GM12878 (cell line): Measurements from ENCODE around the gene PRPF40B. TPM values are rescaled to one million over a fixed set of nuclear protein-coding genes. Genes with fewer than 3 reads are reported as not detected.

Experiments
- ATAC-seq: fragments of 200-7000 bp; cut with Tn5 transposase; 3 replicates; pipeline ENCODE4 v1.9.1; 2020; ENCODE audit warnings: mild to moderate bottlenecking, moderate library complexity
- BruUV-seq: library from RNA; stranded (reverse); fragments of 400-500 nt; replicated peaks from 2 replicates; lab custom pipeline; 2021; lab: Mats Ljungman, UMichigan
- CTCF ChIA-PET: fragments of 300-600 bp; sonication (Branson Sonifier 250); formaldehyde crosslinking; extraction: SDS; loops from one replicate; lab custom pipeline; 2021; ENCODE audit warnings: inconsistent platforms; lab: Yijun Ruan, JAX
- POLR2A ChIA-PET: fragments of 350-600 bp; formaldehyde crosslinking; extraction: SDS; loops from one replicate; lab custom pipeline; 2021; ENCODE audit warnings: inconsistent platforms; lab: Charles Lee
- RAD21 ChIA-PET: fragments of 300-600 bp; sonication (Branson Sonifier 250); formaldehyde crosslinking; loops from one replicate; lab custom pipeline; 2023; ENCODE audit warnings: antibody characterized with exemption; ENCODE audit not compliant: unreplicated experiment; lab: Charles Lee
- SMC1A ChIA-PET: fragments of 300-600 bp; sonication (Branson Sonifier 250); formaldehyde crosslinking; loops from one replicate; lab custom pipeline; 2023; ENCODE audit not compliant: unreplicated experiment, uncharacterized antibody; lab: Charles Lee
- DNase-seq: peaks from one replicate; pipeline ENCODE4 v3.0.0-alpha.2; 2011; ENCODE audit warnings: low read depth, low spot score
- FAIRE-seq: peaks from 3 replicates; lab custom pipeline; 2011; peaks lifted over from hg19 to GRCh38; lab: Jason Lieb, UNC
- H2AFZ ChIP-seq: 2 replicates; pipeline ENCODE4 v1.6.0; 2011; ENCODE audit warnings: low read depth, low read length, control low read depth; ENCODE audit not compliant: control insufficient read depth
- H3K27ac ChIP-seq: 2 replicates; pipeline ENCODE4 v1.5.1; 2011; ENCODE audit warnings: control low read depth; ENCODE audit not compliant: control insufficient read depth, insufficient read depth
- H3K27me3 ChIP-seq, 2 experiments: replicated peaks in 1 of 2; 2 replicates each; pipeline versions ENCODE4 v1.6.0 to v1.6.1; 2011; ENCODE audit warnings: low read length in 1 of 2; ENCODE audit not compliant: control insufficient read depth in 2 of 2, insufficient read depth in 2 of 2
- H3K36me3 ChIP-seq, 2 experiments: 2 replicates each; pipeline ENCODE4 v1.5.1; 2011; ENCODE audit warnings: low read length in 1 of 2; ENCODE audit not compliant: control insufficient read depth in 2 of 2, insufficient read depth in 2 of 2
- H3K4me1 ChIP-seq: 2 replicates; pipeline ENCODE4 v1.6.1; 2011; ENCODE audit warnings: mild to moderate bottlenecking, low read length, moderate library complexity, mixed read lengths; ENCODE audit not compliant: control insufficient read depth, insufficient read depth
- H3K4me2 ChIP-seq: 2 replicates; pipeline ENCODE4 v1.6.0; 2011; ENCODE audit warnings: control low read depth; ENCODE audit not compliant: control insufficient read depth, insufficient read depth
- H3K4me3 ChIP-seq: fragments of 200-600 bp; sonication (generic); 2 replicates; pipeline ENCODE4 v1.5.1; 2016
- H3K79me2 ChIP-seq: 2 replicates; pipeline ENCODE4 v1.6.0; 2011; ENCODE audit warnings: low read length; ENCODE audit not compliant: control insufficient read depth, insufficient read depth
- H3K9ac ChIP-seq: 2 replicates; pipeline ENCODE4 v1.8.0; 2011; ENCODE audit warnings: low read length, control low read depth, mixed read lengths; ENCODE audit not compliant: control insufficient read depth, insufficient read depth
- H3K9me3 ChIP-seq: replicated peaks from 3 replicates; pipeline ENCODE4 v1.5.1; 2011; ENCODE audit warnings: mild to moderate bottlenecking, low read length; ENCODE audit not compliant: control insufficient read depth, insufficient read depth
- H4K20me1 ChIP-seq: 2 replicates; pipeline ENCODE4 v1.6.0; 2011; ENCODE audit not compliant: control insufficient read depth, insufficient read depth
- ATF7 ChIP-seq: fragments of 450-650 bp; IDR thresholded peaks from 2 replicates; pipeline ENCODE4 v1.6.1; 2016; ENCODE audit warnings: low read depth, mild to moderate bottlenecking
- CEBPB ChIP-seq, 2 experiments: fragments of 150-350 bp in 1 of 2; IDR thresholded peaks; 2 replicates each; pipeline ENCODE4 v1.6.1; 2012 to 2014; ENCODE audit warnings: low read depth in 2 of 2, low read length in 2 of 2, borderline replicate concordance in 1 of 2, inconsistent platforms in 1 of 2
- EED ChIP-seq: sonication (generic); IDR thresholded peaks from 2 replicates; pipeline ENCODE4 v1.6.1; 2016; ENCODE audit warnings: antibody characterized with exemption, low read depth
- FOXK2 ChIP-seq: fragments of 450-650 bp; IDR thresholded peaks from 2 replicates; pipeline ENCODE4 v1.6.1; 2017; ENCODE audit warnings: mild to moderate bottlenecking, moderate library complexity
- HDGF ChIP-seq: fragments of 450-650 bp; IDR thresholded peaks from 2 replicates; pipeline ENCODE4 v1.6.1; 2016; ENCODE audit warnings: antibody characterized with exemption
- JUNB ChIP-seq: IDR thresholded peaks from 2 replicates; pipeline ENCODE4 v1.6.1; 2016; ENCODE audit warnings: antibody characterized with exemption, mild to moderate bottlenecking
- MTA2 ChIP-seq: fragments of 450-650 bp; IDR thresholded peaks from 2 replicates; pipeline ENCODE4 v1.6.1; 2016; ENCODE audit warnings: low read depth, mild to moderate bottlenecking, moderate library complexity
- MTA3 ChIP-seq: IDR thresholded peaks from 2 replicates; pipeline ENCODE4 v1.6.1; 2012; ENCODE audit warnings: low read length, inconsistent platforms, borderline replicate concordance
- NR2C2 ChIP-seq: IDR thresholded peaks from 2 replicates; pipeline ENCODE4 v1.6.1; 2011; ENCODE audit warnings: borderline replicate concordance, low read depth; ENCODE audit not compliant: control insufficient read depth, insufficient read length
- NRF1 ChIP-seq: conservative IDR thresholded peaks from 2 replicates; pipeline ENCODE4 v1.6.1; 2011; ENCODE audit warnings: mild to moderate bottlenecking, low read depth, low read length, improper control_type of control experiment
- PAX5 ChIP-seq: IDR thresholded peaks from 2 replicates; pipeline ENCODE4 v1.6.1; 2011; ENCODE audit warnings: low read depth, low read length, borderline replicate concordance
- POLR2AphosphoS2 ChIP-seq: IDR thresholded peaks from 2 replicates; pipeline ENCODE4 v1.6.1; 2011; ENCODE audit warnings: low read depth, mild to moderate bottlenecking, low read length, improper control_type of control experiment, moderate library complexity
- RBBP5 ChIP-seq: fragments of 200-600 bp; sonication (generic); conservative IDR thresholded peaks from 2 replicates; pipeline ENCODE4 v1.6.1; 2016
- REST ChIP-seq: IDR thresholded peaks from 2 replicates; pipeline ENCODE4 v1.6.1; 2012; ENCODE audit warnings: mild to moderate bottlenecking, low read depth, low read length
- SIN3A ChIP-seq: IDR thresholded peaks from 2 replicates; pipeline ENCODE4 v1.6.1; 2012; ENCODE audit warnings: low read depth, low read length, improper control_type of control experiment
- TARDBP ChIP-seq: IDR thresholded peaks from 2 replicates; pipeline ENCODE4 v1.6.1; 2016; ENCODE audit warnings: borderline replicate concordance
- ZBED1 ChIP-seq: IDR thresholded peaks from 2 replicates; pipeline ENCODE4 v1.6.1; 2016; ENCODE audit warnings: borderline replicate concordance
- ZNF622 ChIP-seq: fragments of 450-650 bp; IDR thresholded peaks from 2 replicates; pipeline ENCODE4 v1.6.1; 2017; ENCODE audit warnings: mild to moderate bottlenecking, inconsistent platforms
- WGBS: methylation state at CpG from one replicate; pipeline ENCODE4 v1.1.6; 2016; ENCODE audit warnings: low lambda C conversion rate; ENCODE audit not compliant: insufficient replicate concordance, insufficient coverage; ENCODE audit errors: missing lambda C conversion rate; 5-methylcytosine and 5-hydroxymethylcytosine counted together
- in situ Hi-C: fragments of 300-500 bp; cut with MboI; formaldehyde crosslinking; loops from 9 replicates; pipeline ENCODE4 v1.14.3; 2018; ENCODE audit warnings: mixed read lengths
- intact Hi-C: fragments of 100-400 bp; cut with micrococcal nuclease; formaldehyde crosslinking; loops from one replicate; pipeline ENCODE4 v1.14.2; 2022; ENCODE audit not compliant: unreplicated experiment
- polyA plus RNA-seq, 11 experiments: library from polyadenylated mRNA; depleted of rRNA in 4 of 11; unstranded in 6 of 11; stranded (reverse) in 5 of 11; fragments of >200 nt; fragmentation: Nextera tagmentation in 4 of 11; fragmentation: Illumina TruSeq in 1 of 11; extraction: Ambion mirVana in 4 of 11; extraction: Trizol in 1 of 11; gene quantifications; 1 replicate in 1 of 11; 2 replicates in 10 of 11; pipeline versions ENCODE4 v1.2.1 to v1.2.3, GENCODE V29; 2011 to 2016; ENCODE audit warnings: inconsistent platforms in 2 of 11, missing spikeins in 2 of 11, low read depth in 1 of 11
- total RNA-seq, 4 experiments: library from RNA; depleted of rRNA in 3 of 4; stranded (reverse); fragments of >200 nt in 3 of 4; fragmentation: Illumina TruSeq in 1 of 4; extraction: Trizol in 1 of 4; gene quantifications; 2 replicates each; pipeline versions ENCODE4 v1.2.1 to v1.2.3, GENCODE V29; 2013 to 2021
- TF ChIP-seq, protein P1 (sequence below): fragments of 150-350 bp; IDR thresholded peaks from 2 replicates; pipeline ENCODE4 v1.6.1; 2014; ENCODE audit warnings: mild to moderate bottlenecking, low read depth, low read length

The PRPF40B gene
- total and polyA plus RNA-seq, 10 of the 15 experiments (the other 5 are each of a cell fraction or from before 2014, with no cell fraction given), result 0.31 to 17.9 (median 7.3) TPM

DNA sequence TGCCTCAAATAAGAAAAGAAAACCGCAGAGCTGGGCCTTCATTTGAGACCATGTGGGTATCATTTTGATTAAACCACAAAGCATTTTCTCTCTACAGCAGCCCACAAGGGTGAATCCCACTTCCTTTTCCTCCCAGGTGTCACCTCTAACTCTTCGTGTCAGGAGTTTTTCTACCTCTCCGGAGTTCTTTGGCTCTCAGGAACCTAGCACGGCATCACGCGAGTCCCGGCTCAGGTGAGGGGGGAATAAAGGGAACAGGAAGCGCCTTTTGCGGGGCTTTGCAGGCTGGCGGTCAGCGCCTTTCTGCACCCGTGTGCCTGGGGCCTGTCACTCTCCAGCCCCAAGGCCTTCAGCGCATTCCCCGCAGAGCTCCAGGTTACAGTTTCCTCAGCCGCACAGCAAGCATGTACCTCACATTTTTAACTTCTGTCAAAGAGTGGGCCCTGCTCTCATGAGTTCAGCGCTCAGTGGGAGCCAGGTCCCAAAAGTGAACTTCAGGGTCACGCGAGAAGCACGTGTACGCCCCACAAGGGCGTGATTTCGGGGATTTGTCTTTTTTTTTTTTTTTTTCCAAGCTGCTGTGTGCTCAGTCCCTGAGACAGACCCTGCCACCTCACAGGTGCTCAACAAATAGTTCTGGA, 740 bp upstream of the PRPF40B start (continued):
- TF ChIP-seq, protein P1, sequence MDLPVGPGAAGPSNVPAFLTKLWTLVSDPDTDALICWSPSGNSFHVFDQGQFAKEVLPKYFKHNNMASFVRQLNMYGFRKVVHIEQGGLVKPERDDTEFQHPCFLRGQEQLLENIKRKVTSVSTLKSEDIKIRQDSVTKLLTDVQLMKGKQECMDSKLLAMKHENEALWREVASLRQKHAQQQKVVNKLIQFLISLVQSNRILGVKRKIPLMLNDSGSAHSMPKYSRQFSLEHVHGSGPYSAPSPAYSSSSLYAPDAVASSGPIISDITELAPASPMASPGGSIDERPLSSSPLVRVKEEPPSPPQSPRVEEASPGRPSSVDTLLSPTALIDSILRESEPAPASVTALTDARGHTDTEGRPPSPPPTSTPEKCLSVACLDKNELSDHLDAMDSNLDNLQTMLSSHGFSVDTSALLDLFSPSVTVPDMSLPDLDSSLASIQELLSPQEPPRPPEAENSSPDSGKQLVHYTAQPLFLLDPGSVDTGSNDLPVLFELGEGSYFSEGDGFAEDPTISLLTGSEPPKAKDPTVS, result no peak
- 0 out of 2 replicates have a peak, but pooled peaks have one; percentile 7 for TF ChIP-seq MTA2
- peak; percentile 38; the same call in 1 of the 2 replicates for TF ChIP-seq PAX5
- peak; percentile 74; the same call in 1 of the 2 replicates for TF ChIP-seq MTA3
- no peak for TF ChIP-seq TARDBP
- no peak for TF ChIP-seq FOXK2
- TF ChIP-seq JUNB, result peak; percentile 19; the same call in 1 of the 2 replicates
- no peak; the same call in 1 of the 2 replicates for TF ChIP-seq POLR2AphosphoS2

DNA sequence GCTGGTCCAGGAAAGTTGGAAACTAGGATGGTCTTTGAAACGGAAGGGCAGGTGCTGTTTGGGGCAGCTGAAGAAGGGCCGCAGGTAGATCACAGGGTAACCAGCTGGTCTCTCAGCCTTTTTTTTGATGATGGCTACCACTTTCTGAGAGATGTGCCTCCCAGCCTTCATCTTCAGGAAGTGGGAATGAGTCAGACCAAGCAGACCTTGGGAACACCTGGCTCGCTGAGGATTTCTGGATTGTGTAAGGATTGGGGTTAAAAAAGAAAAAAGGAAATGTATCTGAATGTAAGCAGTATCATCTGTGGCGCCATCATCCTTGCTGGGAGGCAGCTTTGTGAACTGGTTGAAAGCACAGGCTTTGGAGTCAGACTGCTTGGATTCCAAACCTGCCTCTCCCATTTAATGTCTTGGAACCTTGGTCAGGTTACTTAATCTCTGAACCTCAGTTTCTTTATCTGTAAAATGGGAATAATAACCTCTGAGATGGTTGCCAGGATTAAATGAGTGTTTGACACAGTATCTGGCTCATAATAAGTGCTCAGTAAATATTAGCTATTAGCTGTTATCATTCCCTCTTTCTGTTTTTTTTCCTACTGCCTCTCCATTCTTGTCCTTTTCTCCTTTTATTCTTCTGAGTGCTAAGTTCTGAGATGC, 1.7 kb downstream of the PRPF40B start:
- no peak overlapping the region for H3K27ac ChIP-seq
- DNase-seq, result no peak
- POLR2A ChIA-PET, result interaction anchor here (0.6 to 4.5 kb wide), 8 partner anchors 13 to 293 kb away, joined by 3 to 35 read pairs (median 4); partner anchors contain the start of gene FMNL3
- RAD21 ChIA-PET, result interaction anchor here (0.6 to 1.9 kb wide), 7 partner anchors 78 to 266 kb away, joined by 3 to 9 read pairs (median 4); partner anchors contain the start of gene SPATS2
- in situ Hi-C loops, result no loop called here
- no peak for TF ChIP-seq RBBP5
- TF ChIP-seq NR2C2, result no peak
- no peak for TF ChIP-seq SIN3A
- TF ChIP-seq ZNF622, result no peak
- TF ChIP-seq HDGF, result no peak
- no peak for TF ChIP-seq ATF7
- TF ChIP-seq REST, result no peak
- no peak for TF ChIP-seq CEBPB (IDR thresholded peaks at IDR 0.05; ENCODE audit: borderline replicate concordance in 1 of 2, low read depth in 2 of 2, low read length in 2 of 2)
- TF ChIP-seq NRF1, result no peak
- no peak for TF ChIP-seq EED
- no peak for TF ChIP-seq ZBED1
- TF ChIP-seq, all 136 proteins: peak for 0
- Histone ChIP-seq H3K4me1 (peaks cover 17% of the 10 kb centered on the region), H2AFZ (no peak overlapping the region), H3K9me3 (no peaks in the 10 kb centered on the region), H3K79me2 (no peaks in the 10 kb centered on the region), H3K27me3 (no peaks in the 10 kb centered on the region), H3K4me3 (no peak overlapping the region), H3K4me2 (no peak overlapping the region), H3K9ac (no peak overlapping the region), H4K20me1 (no peaks in the 10 kb centered on the region), H3K36me3 (no peaks in the 10 kb centered on the region)
- no TSS peak for BruUV-seq
- FAIRE-seq, result no peak
- 51% methylated on average over 4 of the region's 4 CpGs for WGBS
- intact Hi-C loops, result no loop called here
- no peak for ATAC-seq
- CTCF ChIA-PET, result interaction anchor here (0.7 to 7.6 kb wide), 17 partner anchors 11 to 267 kb away, joined by 3 to 57 read pairs (median 4); partner anchors contain the start of gene TMBIM6
- SMC1A ChIA-PET, result interaction anchor here (0.7 to 5.5 kb wide), 8 partner anchors 12 to 267 kb away, joined by 3 to 19 read pairs (median 4); no protein-coding TSS in a partner anchor
